HPDE6-E6E7 (cell line): Measurements from ENCODE around the gene SRF.
A peak's percentile ranks its signal among the peaks of the same experiment; 100 is the strongest.

ENCODE experiments used
- DNase-seq: peaks from one replicate; pipeline ENCODE4 v3.0.0; 2011; ENCODE audit warnings: missing footprints; ENCODE audit errors: extremely low spot score

The SRF gene

GRCh38 chr6:43216200-43216599 is 45.1 kb downstream of the SRF start:
- no peak for DNase-seq

- DNase-seq: no peak
Observed at GRCh38 chr6:43217351-43217750, 46.3 kb downstream of the SRF start.

GRCh38 chr6:43219119-43219518 is 48.0 kb downstream of the SRF start:
- DNase-seq: no peak

- DNase-seq: no peak
Observed at GRCh38 chr6:43219814-43220213, 48.7 kb downstream of the SRF start.

GRCh38 chr6:43220439-43220951 is 49.4 kb downstream of the SRF start:
- DNase-seq: no peak

GRCh38 chr6:43221046-43221972 is 50.2 kb downstream of the SRF start:
- no peak for DNase-seq

GRCh38 chr6:43222418-43223059 is 51.5 kb downstream of the SRF start:
- no peak for DNase-seq

- DNase-seq: no peak
Observed at GRCh38 chr6:43223175-43223574, 52.1 kb downstream of the SRF start.

- DNase-seq: no peak
Observed at GRCh38 chr6:43226192-43226851, 55.3 kb downstream of the SRF start.

- peak; percentile 82 for DNase-seq
Observed at GRCh38 chr6:43228951-43229802, 58.1 kb downstream of the SRF start, which contains the start of gene DNPH1. TSS of gene DNPH1 (minus strand) at chr6:43229481. CDS start at chr6:43229456, 25 bp downstream.

GRCh38 chr6:43229803-43230620 is 58.9 kb downstream of the SRF start:
- no peak for DNase-seq

GRCh38 chr6:43231053-43231452 is 60.0 kb downstream of the SRF start:
- no peak for DNase-seq
